ENCODE measurements around the gene ZNF83.

ZNF83 gene

GRCh38 chr19:52665027-52665426, 26.9 kb upstream of the ZNF83 start:
- Histone ChIP-seq H3K4me1 (ENCODE audit: control insufficient read depth, insufficient read depth, low read length) (peaks cover 16% of the 10 kb centered on the region), H3K27me3 (ENCODE audit: control insufficient read depth, insufficient read depth, low read length) (no peaks in the 10 kb centered on the region), H3K9ac (ENCODE audit: low read depth, low read length) (no peak overlapping the region), H3K9me3 (ENCODE audit: control insufficient read depth, insufficient read depth, low read length) (no peaks in the 10 kb centered on the region), H3K4me3 (ENCODE audit: low read depth, low read length) (no peak overlapping the region), H3K36me3 (ENCODE audit: control insufficient read depth, insufficient read depth, low read length) (no peaks in the 10 kb centered on the region)

DNA sequence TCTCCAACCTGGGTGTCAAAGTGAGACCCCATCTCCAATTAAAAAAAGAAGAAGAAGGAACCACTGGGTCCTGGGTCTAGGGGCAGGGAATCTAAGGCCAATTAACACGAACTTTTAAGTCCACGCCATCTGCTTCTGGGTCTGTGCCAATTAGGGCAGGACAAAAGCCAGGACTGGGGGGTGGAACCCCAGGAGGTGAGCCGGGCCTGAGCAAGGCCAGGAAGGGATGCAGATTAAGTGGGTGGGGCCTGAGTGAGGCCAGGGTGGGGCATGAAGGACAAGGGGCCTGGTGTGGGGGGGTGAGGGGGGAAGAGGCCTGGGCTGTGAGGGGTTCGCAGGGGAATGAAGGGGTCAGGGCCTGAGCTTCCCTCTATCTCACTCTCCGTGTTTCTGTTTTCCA, 26.3 kb upstream of the ZNF83 start:
- H3K9ac ChIP-seq (ENCODE audit: low read depth, low read length): no peak overlapping the region
- H3K36me3 ChIP-seq (ENCODE audit: control insufficient read depth, insufficient read depth, low read length): no peaks in the 10 kb centered on the region
- H3K9me3 ChIP-seq (ENCODE audit: control insufficient read depth, insufficient read depth, low read length): no peaks in the 10 kb centered on the region

DNA sequence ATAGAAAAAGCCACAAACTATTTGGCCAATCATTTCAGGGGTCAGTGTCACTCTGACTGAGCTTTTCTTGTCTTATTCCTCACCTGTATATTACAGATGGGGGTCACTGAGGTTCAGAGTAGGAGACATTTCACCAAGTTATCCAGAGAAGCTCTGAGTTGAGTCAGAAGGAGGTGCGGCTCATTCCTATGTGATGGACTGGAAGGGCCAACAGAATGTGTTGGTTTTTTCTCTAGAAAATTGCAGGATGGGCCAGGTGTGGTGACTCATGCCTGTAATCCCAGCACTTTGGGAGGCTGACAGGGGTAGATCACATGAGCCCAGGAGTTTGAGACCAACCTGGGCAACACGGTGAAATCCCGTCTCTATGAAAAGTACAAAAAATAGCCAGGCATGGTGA, 24.5 kb upstream of the ZNF83 start:
- no peak overlapping the region for H3K9ac ChIP-seq (ENCODE audit: low read depth, low read length)
- no peak overlapping the region for H3K4me3 ChIP-seq (ENCODE audit: low read depth, low read length)
- no peaks in the 10 kb centered on the region for H3K36me3 ChIP-seq (ENCODE audit: control insufficient read depth, insufficient read depth, low read length)
- H3K4me1 ChIP-seq (ENCODE audit: control insufficient read depth, insufficient read depth, low read length): peaks cover 14% of the 10 kb centered on the region
- H3K9me3 ChIP-seq (ENCODE audit: control insufficient read depth, insufficient read depth, low read length): no peaks in the 10 kb centered on the region
- no peaks in the 10 kb centered on the region for H3K27me3 ChIP-seq (ENCODE audit: control insufficient read depth, insufficient read depth, low read length)

More for the DNA sequence above, 26.3 kb upstream of the ZNF83 start:
- H3K4me3 ChIP-seq (ENCODE audit: low read depth, low read length): no peak overlapping the region
- H3K27me3 ChIP-seq (ENCODE audit: control insufficient read depth, insufficient read depth, low read length): no peaks in the 10 kb centered on the region
- H3K4me1 ChIP-seq (ENCODE audit: control insufficient read depth, insufficient read depth, low read length): peaks cover 16% of the 10 kb centered on the region

GRCh38 chr19:52660981-52661380, 22.8 kb upstream of the ZNF83 start:
- Histone ChIP-seq H3K9me3 (ENCODE audit: control insufficient read depth, insufficient read depth, low read length) (no peaks in the 10 kb centered on the region), H3K4me1 (ENCODE audit: control insufficient read depth, insufficient read depth, low read length) (peaks cover 14% of the 10 kb centered on the region), H3K27me3 (ENCODE audit: control insufficient read depth, insufficient read depth, low read length) (no peaks in the 10 kb centered on the region), H3K9ac (ENCODE audit: low read depth, low read length) (no peak overlapping the region), H3K36me3 (ENCODE audit: control insufficient read depth, insufficient read depth, low read length) (no peaks in the 10 kb centered on the region), H3K4me3 (ENCODE audit: low read depth, low read length) (no peak overlapping the region)

DNA sequence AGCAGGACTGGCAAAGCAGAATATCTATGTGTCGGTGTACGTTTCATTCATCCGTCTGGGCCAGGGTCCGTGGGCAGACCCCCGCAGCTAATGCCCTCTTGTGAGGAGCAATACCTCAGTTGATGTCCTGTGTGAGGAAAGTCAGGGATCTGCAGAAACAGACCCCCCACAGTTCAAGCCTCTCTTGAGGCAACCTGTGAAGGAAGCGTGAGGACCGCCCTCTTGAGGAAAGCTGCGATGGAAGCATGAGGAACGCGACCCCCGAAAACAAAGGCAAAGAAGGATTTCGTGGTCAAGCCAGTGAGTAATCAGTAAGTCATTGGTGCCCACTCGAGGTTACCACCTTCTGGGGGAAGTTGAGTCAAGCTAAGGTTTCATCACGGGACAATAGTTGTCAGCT, 20.9 kb upstream of the ZNF83 start:
- no peaks in the 10 kb centered on the region for H3K9me3 ChIP-seq (ENCODE audit: control insufficient read depth, insufficient read depth, low read length)
- H3K27me3 ChIP-seq (ENCODE audit: control insufficient read depth, insufficient read depth, low read length): no peaks in the 10 kb centered on the region
- peaks cover 6% of the 10 kb centered on the region for H3K4me1 ChIP-seq (ENCODE audit: control insufficient read depth, insufficient read depth, low read length)
- H3K36me3 ChIP-seq (ENCODE audit: control insufficient read depth, insufficient read depth, low read length): no peaks in the 10 kb centered on the region
- no peak overlapping the region for H3K9ac ChIP-seq (ENCODE audit: low read depth, low read length)
- no peak overlapping the region for H3K4me3 ChIP-seq (ENCODE audit: low read depth, low read length)

GRCh38 chr19:52658595-52658994, 20.4 kb upstream of the ZNF83 start:
- Histone ChIP-seq H3K4me1 (ENCODE audit: control insufficient read depth, insufficient read depth, low read length) (peaks cover 6% of the 10 kb centered on the region), H3K9ac (ENCODE audit: low read depth, low read length) (no peak overlapping the region), H3K4me3 (ENCODE audit: low read depth, low read length) (no peak overlapping the region), H3K9me3 (ENCODE audit: control insufficient read depth, insufficient read depth, low read length) (no peaks in the 10 kb centered on the region), H3K27me3 (ENCODE audit: control insufficient read depth, insufficient read depth, low read length) (no peaks in the 10 kb centered on the region), H3K36me3 (ENCODE audit: control insufficient read depth, insufficient read depth, low read length) (no peaks in the 10 kb centered on the region)

- H3K36me3 ChIP-seq (ENCODE audit: control insufficient read depth, insufficient read depth, low read length): peaks cover 7% of the 10 kb centered on the region
- H3K27me3 ChIP-seq (ENCODE audit: control insufficient read depth, insufficient read depth, low read length): no peaks in the 10 kb centered on the region
- no peaks in the 10 kb centered on the region for H3K9me3 ChIP-seq (ENCODE audit: control insufficient read depth, insufficient read depth, low read length)
- no peak overlapping the region for H3K4me3 ChIP-seq (ENCODE audit: low read depth, low read length)
- no peaks in the 10 kb centered on the region for H3K4me1 ChIP-seq (ENCODE audit: control insufficient read depth, insufficient read depth, low read length)
- H3K9ac ChIP-seq (ENCODE audit: low read depth, low read length): no peak overlapping the region
These were observed 15.0 kb upstream of the ZNF83 start for GRCh38 chr19:52653161-52653560.

GRCh38 chr19:52651956-52652355, 13.8 kb upstream of the ZNF83 start:
- Histone ChIP-seq H3K27me3 (ENCODE audit: control insufficient read depth, insufficient read depth, low read length) (no peaks in the 10 kb centered on the region), H3K9ac (ENCODE audit: low read depth, low read length) (no peak overlapping the region), H3K4me1 (ENCODE audit: control insufficient read depth, insufficient read depth, low read length) (no peaks in the 10 kb centered on the region), H3K36me3 (ENCODE audit: control insufficient read depth, insufficient read depth, low read length) (peaks cover 7% of the 10 kb centered on the region), H3K4me3 (ENCODE audit: low read depth, low read length) (no peak overlapping the region), H3K9me3 (ENCODE audit: control insufficient read depth, insufficient read depth, low read length) (no peaks in the 10 kb centered on the region)

DNA sequence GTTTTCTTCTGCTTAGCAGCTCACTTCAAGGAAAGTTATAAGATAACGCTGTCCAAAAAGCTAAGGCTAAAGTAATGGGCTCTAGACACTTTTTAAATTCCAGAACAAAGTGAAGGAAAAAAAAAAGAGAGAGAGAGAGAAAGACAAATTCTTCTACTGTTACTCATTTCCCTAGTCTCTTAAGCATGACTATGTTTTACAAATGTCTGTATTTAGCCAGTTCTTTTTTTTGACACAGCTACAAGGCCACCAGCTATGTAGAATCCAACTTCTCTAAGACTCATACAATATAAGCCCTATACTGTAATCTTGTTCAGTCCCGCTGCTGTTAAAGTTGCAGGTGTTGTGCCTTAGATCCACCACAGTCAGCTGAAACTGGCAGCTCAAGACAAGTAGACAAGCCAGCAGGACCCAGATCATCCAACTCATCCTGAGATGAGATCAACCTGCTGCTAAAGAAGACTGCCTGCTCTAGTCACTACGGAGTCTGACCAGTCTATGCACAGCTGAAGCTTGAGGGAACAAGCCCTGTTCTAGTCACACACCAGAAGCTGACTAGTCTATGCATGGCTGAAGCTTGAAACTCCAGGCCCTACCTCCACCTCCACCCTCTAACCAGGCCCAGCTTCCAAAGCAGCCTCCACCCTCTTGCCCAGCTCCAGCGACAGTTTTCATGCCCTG, 10.3 kb upstream of the ZNF83 start:
- Histone ChIP-seq H3K36me3 (ENCODE audit: control insufficient read depth, insufficient read depth, low read length) (peaks cover 7% of the 10 kb centered on the region), H3K9ac (ENCODE audit: low read depth, low read length) (no peak overlapping the region), H3K4me1 (ENCODE audit: control insufficient read depth, insufficient read depth, low read length) (no peaks in the 10 kb centered on the region), H3K9me3 (ENCODE audit: control insufficient read depth, insufficient read depth, low read length) (no peaks in the 10 kb centered on the region), H3K4me3 (ENCODE audit: low read depth, low read length) (no peak overlapping the region), H3K27me3 (ENCODE audit: control insufficient read depth, insufficient read depth, low read length) (no peaks in the 10 kb centered on the region)

- Histone ChIP-seq H3K9me3 (ENCODE audit: control insufficient read depth, insufficient read depth, low read length) (no peaks in the 10 kb centered on the region), H3K27me3 (ENCODE audit: control insufficient read depth, insufficient read depth, low read length) (no peaks in the 10 kb centered on the region), H3K4me1 (ENCODE audit: control insufficient read depth, insufficient read depth, low read length) (no peaks in the 10 kb centered on the region), H3K36me3 (ENCODE audit: control insufficient read depth, insufficient read depth, low read length) (no peaks in the 10 kb centered on the region), H3K9ac (ENCODE audit: low read depth, low read length) (no peak overlapping the region), H3K4me3 (ENCODE audit: low read depth, low read length) (no peak overlapping the region)
These were observed 8.5 kb upstream of the ZNF83 start for GRCh38 chr19:52646571-52647217.

DNA sequence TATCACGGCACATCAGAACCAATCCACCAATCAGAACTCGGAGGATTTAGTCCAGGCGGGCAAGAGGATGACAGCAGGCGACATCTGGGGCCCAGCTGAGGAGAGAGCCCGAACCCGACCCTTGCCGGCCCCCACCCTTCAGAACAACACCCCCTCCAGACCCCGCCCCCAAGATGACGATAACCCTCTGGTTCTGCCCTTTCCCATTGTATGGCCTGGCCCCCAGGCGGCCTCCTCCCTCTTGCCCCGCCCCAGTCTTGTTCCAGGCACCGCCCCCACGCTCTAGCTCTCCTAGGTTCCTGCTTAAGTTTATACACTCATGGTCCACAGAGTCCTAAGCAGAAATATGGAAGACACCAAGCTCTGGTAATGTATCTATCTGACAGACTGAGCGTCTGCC, 2.8 kb upstream of the ZNF83 start:
- H3K4me1 ChIP-seq (ENCODE audit: control insufficient read depth, insufficient read depth, low read length): peaks cover 4% of the 10 kb centered on the region
- no peaks in the 10 kb centered on the region for H3K36me3 ChIP-seq (ENCODE audit: control insufficient read depth, insufficient read depth, low read length)
- no peak overlapping the region for H3K9ac ChIP-seq (ENCODE audit: low read depth, low read length)
- no peak overlapping the region for H3K4me3 ChIP-seq (ENCODE audit: low read depth, low read length)
- H3K27me3 ChIP-seq (ENCODE audit: control insufficient read depth, insufficient read depth, low read length): peaks cover 7% of the 10 kb centered on the region
- H3K9me3 ChIP-seq (ENCODE audit: control insufficient read depth, insufficient read depth, low read length): no peaks in the 10 kb centered on the region

- H3K4me1 ChIP-seq (ENCODE audit: control insufficient read depth, insufficient read depth, low read length): peaks cover 4% of the 10 kb centered on the region
- no peak overlapping the region for H3K9ac ChIP-seq (ENCODE audit: low read depth, low read length)
- no peaks in the 10 kb centered on the region for H3K9me3 ChIP-seq (ENCODE audit: control insufficient read depth, insufficient read depth, low read length)
- no peak overlapping the region for H3K4me3 ChIP-seq (ENCODE audit: low read depth, low read length)
- peaks cover 7% of the 10 kb centered on the region for H3K27me3 ChIP-seq (ENCODE audit: control insufficient read depth, insufficient read depth, low read length)
- H3K36me3 ChIP-seq (ENCODE audit: control insufficient read depth, insufficient read depth, low read length): no peaks in the 10 kb centered on the region
These were observed 1.8 kb upstream of the ZNF83 start for GRCh38 chr19:52639996-52640395.
